ENCODE measurements around the gene TCF21. TPM values are rescaled to one million over a fixed set of nuclear protein-coding genes. Genes with fewer than 3 reads are reported as not detected.
A peak's percentile ranks its signal among the peaks of the same experiment; 100 is the strongest.

The TCF21 gene
- total and polyA plus RNA-seq, 4 donors, result 14.5 to 80.9 (median 31.6) TPM

GRCh38 chr6:133880896-133881295 lies 8.0 kb upstream of the TCF21 start:
- WGBS, 2 donors, result 79 to 83% methylated on average over 2 of the region's 2 CpGs
- ATAC-seq (ENCODE audit: insufficient read depth, low FRiP score) (no peak), DNase-seq (no peak)
- no peak overlapping the region for H3K9ac ChIP-seq (ENCODE audit: insufficient read depth in 1 of 2, low read length in 2 of 2)
- H3K36me3 ChIP-seq (ENCODE audit: control insufficient read depth in 4 of 4, insufficient read depth in 4 of 4, low read length in 4 of 4), result peaks cover 0 to 5% (median 0%) of the 10 kb centered on the region in 4 donors
- no peak for TF ChIP-seq CTCF (IDR thresholded peaks at IDR 0.05; ENCODE audit: control extremely low read depth, extremely low read depth)
- peaks cover 0 to 2% (median 0%) of the 10 kb centered on the region in 4 donors for H3K9me3 ChIP-seq (ENCODE audit: control insufficient read depth in 4 of 4, insufficient read depth in 3 of 4, low read length in 3 of 4)
- peaks cover 0 to 16% (median 0%) of the 10 kb centered on the region in 5 donors for H3K4me1 ChIP-seq (ENCODE audit: control insufficient read depth in 5 of 5, insufficient read depth in 5 of 5, low read length in 5 of 5)
- no peak overlapping the region for H3K4me3 ChIP-seq
- H3K27me3 ChIP-seq (ENCODE audit: control insufficient read depth in 3 of 3, insufficient read depth in 3 of 3, low read length in 2 of 3), result no peaks in the 10 kb centered on the region
- H3K27ac ChIP-seq (ENCODE audit: low read depth in 1 of 2, low read length in 1 of 2), result no peak overlapping the region

DNA sequence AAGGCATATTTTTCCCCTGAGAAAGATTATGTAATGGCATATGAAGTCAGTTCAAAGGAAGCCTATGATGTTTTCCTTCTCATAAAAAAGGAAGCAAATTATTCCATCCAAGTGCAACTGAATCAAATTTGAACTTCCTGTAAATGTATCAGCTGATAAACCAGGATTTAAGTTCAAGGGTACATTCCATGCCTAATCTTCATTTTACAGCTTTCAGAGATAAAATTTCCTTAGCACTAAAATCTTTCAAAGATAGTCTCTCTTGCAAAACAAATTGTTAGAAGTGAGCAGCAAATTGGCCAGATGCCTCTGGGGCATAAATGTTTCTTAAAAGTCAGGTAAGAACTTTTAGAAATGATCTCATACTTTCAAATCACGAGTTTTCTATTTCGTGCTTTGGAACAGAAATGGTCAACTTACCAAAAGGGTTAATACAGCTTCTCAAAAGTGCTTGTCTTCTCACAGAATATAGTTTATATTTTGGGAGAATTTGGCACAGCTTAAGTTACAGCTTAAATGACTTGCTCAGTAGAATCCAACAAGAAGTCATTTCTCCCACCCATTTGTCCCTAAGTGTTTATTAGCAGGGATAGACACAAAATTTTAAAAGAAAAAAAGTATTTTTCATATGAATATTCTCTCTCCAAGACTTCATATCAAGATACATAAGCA lies 2.7 kb upstream of the TCF21 start:
- Histone ChIP-seq H3K9me3 (ENCODE audit: control insufficient read depth in 4 of 4, insufficient read depth in 3 of 4, low read length in 3 of 4) (peaks cover 0 to 5% (median 0%) of the 10 kb centered on the region in 4 donors), H3K4me3 (no peak overlapping the region), H3K9ac (ENCODE audit: insufficient read depth in 1 of 2, low read length in 2 of 2) (peak overlapping the region in 1 of 2 donors; percentile 100), H3K36me3 (ENCODE audit: control insufficient read depth in 4 of 4, insufficient read depth in 4 of 4, low read length in 4 of 4) (peaks cover 0 to 23% (median 7%) of the 10 kb centered on the region in 4 donors), H3K27ac (ENCODE audit: low read depth in 1 of 2, low read length in 1 of 2) (no peak overlapping the region), H3K4me1 (ENCODE audit: control insufficient read depth in 5 of 5, insufficient read depth in 5 of 5, low read length in 5 of 5) (peaks cover 0 to 37% (median 5%) of the 10 kb centered on the region in 5 donors), H3K27me3 (ENCODE audit: control insufficient read depth in 3 of 3, insufficient read depth in 3 of 3, low read length in 2 of 3) (peaks cover 2 to 24% (median 6%) of the 10 kb centered on the region in 3 donors)
- DNase-seq (peak in 2 of 3 donors; percentile 83 to 87), ATAC-seq (ENCODE audit: insufficient read depth, low FRiP score) (no peak)
- WGBS, 2 donors, result 57 to 77% methylated on average over 2 of the region's 2 CpGs
- TF ChIP-seq CTCF (IDR thresholded peaks at IDR 0.05; ENCODE audit: control extremely low read depth, extremely low read depth), result no peak

DNA sequence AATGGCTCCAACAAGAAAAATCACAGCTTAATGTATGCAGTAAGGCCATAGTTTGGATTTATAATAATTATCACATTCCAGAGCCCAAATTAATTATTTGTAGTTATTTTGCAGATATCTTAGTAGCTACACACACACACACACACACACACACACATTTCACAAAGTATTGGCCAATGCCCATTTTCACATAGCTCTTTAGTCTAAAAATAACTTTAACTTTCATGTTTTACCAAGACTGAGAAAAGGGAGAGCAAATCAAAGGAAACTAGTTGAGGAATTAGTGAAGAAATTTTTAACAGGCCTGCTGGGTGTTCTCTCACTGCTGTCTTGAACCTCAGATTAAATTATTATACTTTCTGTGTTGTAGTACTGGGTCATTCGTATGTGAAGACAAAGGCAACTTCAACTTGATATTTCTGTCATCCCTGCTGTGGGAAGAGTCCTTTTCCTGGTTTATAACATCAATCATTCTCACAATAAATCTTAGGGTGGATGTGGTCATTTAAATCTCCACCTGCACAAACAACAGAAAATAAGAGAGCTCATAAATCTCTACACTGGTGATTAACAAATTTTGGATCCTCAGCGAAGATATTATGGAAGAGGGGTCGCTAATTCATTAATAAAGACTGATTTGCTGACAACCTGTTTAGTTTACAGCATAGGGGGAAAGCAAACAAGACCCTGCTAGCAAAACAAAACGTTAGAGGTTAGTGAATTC lies 1.6 kb upstream of the TCF21 start:
- no peak overlapping the region for H3K27ac ChIP-seq (ENCODE audit: low read depth in 1 of 2, low read length in 1 of 2)
- no peak overlapping the region for H3K4me3 ChIP-seq
- 32 to 36% methylated on average over 4 of the region's 4 CpGs for WGBS, 2 donors
- H3K4me1 ChIP-seq (ENCODE audit: control insufficient read depth in 5 of 5, insufficient read depth in 5 of 5, low read length in 5 of 5), result peaks cover 0 to 37% (median 5%) of the 10 kb centered on the region in 5 donors
- peaks cover 0 to 33% (median 12%) of the 10 kb centered on the region in 4 donors for H3K36me3 ChIP-seq (ENCODE audit: control insufficient read depth in 4 of 4, insufficient read depth in 4 of 4, low read length in 4 of 4)
- TF ChIP-seq CTCF (IDR thresholded peaks at IDR 0.05; ENCODE audit: control extremely low read depth, extremely low read depth), result no peak
- ATAC-seq (ENCODE audit: insufficient read depth, low FRiP score) (no peak), DNase-seq (peak in 2 of 3 donors; percentile 55 to 60)
- H3K9ac ChIP-seq (ENCODE audit: insufficient read depth in 1 of 2, low read length in 2 of 2), result peak overlapping the region in 1 of 2 donors; percentile 100
- H3K9me3 ChIP-seq (ENCODE audit: control insufficient read depth in 4 of 4, insufficient read depth in 3 of 4, low read length in 3 of 4), result peaks cover 0 to 5% (median 0%) of the 10 kb centered on the region in 4 donors
- peaks cover 2 to 27% (median 7%) of the 10 kb centered on the region in 3 donors for H3K27me3 ChIP-seq (ENCODE audit: control insufficient read depth in 3 of 3, insufficient read depth in 3 of 3, low read length in 2 of 3)
